GM19328 (cell line): Measurements from ENCODE around the gene STMN3.

ENCODE experiments used
- ATAC-seq: cut with Tn5 transposase; IDR thresholded peaks from one replicate; pipeline ENCODE4 v1.9.1; 2021; ENCODE audit warnings: mild to moderate bottlenecking, moderate library complexity; ENCODE audit not compliant: unreplicated experiment

STMN3 gene

DNA sequence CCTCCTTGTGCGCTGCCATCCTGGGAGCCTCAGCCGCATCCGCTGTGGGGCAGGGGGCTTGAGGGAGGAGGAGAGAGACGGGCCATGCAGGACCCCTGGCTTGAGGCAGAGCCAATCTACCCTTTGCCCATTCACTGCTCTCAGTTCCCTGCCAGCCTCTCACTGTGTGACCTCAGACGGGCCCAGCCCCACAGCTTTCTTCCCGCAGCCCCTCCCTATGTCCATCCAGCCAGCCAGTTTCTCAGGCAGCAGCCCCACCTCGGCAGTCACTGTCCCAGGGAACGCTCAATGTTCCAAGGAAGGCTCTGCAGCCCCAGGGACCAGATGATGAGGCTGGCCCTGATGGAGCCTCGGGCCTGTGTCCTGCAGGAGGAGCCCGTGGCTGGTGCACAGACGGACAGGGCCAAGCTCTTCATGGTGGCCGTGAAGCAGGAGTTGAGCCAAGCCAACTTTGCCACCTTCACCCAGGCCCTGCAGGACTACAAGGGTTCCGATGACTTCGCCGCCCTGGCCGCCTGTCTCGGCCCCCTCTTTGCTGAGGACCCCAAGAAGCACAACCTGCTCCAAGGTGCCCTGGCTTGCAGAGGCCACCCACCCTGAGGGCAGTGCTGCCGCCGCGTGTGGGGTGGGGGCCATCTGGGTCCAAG, 39.3 kb upstream of the STMN3 start:
- ATAC-seq: no peak

DNA sequence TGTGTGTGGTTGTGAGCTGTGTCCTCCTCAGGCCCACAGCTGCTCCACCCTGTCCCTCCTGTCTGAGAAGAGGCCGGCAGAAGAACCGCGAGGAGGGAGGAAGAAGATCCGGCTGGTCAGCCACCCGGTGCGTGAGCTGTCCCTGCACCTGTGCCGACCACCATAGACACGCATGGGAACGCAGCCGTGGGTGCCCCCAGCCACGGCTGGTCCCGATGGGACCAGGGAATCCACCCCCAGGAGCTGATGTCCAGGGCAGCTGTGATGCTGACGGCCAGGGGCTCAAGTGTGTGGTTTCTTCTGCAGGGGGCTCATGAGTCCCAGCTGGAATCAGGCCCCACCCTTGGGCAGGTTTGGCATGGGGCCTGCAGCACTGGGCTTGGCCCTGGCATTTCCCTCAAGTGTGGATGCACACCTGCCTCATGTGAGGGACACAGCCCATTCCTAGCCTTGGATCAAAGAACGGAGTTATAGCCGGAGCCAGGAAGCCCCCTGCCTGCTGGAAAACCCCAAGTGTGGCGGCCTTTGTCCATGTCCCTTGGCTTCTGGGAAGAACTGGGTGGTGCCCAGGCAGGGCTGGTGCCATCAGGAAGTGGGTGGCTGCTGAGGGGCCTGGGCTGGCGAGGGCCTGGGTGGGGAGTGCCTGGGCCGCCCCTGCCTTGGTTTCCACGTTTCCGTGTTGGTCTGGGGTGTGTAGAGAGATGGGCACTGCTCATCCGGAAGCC, 38.6 kb upstream of the STMN3 start:
- no peak for ATAC-seq

DNA sequence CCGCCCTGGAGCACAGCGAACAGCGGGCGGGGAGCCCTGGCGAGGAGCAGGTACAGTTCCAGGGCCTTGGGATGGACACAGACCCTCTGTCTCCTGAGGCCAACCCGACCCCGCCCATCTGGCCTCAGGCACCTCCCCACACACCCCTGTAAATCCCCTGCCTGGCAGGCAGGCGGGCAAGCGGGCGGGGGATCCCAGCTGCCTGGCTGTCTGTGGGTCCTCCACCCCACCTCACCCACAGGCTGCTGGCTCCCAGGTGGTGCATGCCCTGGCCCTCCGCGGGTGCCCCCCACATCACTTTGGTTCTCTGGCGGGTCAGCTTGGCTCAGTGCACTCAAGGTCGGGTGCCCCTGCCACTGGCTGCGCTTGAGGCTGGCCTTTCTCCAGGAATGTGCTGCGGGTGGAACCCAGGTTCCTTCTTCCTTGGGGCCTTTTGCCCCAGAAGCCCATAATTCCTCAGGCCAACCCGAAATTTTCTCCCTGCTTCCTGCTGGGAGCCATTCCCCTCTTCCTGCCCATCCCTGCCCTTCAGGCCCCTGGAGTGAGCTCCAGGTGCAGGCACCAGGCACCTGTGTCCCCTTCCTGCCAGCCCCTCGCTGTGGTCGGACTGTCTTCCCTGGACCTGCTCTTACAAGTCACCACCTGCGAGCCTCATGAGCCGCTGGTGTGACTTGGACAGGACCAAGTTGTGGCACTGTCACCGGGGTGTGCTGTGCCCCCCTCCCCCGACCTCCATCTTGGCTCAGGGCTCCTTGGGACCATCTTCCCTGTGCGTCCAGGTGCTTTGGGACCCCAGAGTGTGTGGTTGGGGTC, 37.9 kb upstream of the STMN3 start:
- no peak for ATAC-seq

DNA sequence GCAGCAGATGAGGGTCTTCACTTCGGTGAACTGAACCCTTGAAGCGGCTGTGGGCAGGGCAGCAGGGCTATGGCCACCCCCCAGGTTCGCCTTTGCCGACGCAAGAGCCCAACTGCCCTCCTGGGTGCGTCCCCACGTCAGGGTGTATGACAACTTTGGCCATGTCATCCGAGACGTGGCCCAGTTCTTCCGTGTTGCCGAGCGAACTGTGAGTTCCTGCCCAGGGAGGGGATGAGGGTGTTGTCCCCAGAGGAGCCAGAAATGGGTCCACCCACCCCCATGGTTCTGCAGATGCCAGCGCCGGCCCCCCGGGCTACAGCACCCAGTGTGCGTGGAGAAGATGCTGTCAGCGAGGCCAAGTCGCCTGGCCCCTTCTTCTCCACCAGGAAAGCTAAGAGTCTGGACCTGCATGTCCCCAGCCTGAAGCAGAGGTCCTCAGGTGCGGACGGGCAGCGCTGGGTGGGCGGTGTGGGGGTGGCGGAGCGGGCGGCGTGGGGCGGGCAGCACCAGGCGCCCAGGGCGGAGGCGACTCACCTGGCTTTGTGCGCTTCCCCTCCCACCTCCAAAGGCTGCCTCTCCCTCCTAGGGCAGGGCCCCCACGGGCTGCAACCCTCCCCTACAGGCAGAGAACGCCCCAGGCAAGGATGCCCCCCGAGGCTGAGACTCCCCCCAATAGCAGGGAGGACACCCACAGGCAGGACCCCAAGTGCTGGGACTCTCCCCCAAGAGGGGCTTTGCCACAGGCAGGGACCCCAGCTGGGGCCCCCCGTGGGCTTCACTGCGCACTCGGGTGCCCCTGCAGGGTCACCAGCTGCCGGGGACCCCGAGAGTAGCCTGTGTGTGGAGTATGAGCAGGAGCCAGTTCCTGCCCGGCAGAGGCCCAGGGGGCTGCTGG, 37.0 kb upstream of the STMN3 start:
- ATAC-seq: no peak

DNA sequence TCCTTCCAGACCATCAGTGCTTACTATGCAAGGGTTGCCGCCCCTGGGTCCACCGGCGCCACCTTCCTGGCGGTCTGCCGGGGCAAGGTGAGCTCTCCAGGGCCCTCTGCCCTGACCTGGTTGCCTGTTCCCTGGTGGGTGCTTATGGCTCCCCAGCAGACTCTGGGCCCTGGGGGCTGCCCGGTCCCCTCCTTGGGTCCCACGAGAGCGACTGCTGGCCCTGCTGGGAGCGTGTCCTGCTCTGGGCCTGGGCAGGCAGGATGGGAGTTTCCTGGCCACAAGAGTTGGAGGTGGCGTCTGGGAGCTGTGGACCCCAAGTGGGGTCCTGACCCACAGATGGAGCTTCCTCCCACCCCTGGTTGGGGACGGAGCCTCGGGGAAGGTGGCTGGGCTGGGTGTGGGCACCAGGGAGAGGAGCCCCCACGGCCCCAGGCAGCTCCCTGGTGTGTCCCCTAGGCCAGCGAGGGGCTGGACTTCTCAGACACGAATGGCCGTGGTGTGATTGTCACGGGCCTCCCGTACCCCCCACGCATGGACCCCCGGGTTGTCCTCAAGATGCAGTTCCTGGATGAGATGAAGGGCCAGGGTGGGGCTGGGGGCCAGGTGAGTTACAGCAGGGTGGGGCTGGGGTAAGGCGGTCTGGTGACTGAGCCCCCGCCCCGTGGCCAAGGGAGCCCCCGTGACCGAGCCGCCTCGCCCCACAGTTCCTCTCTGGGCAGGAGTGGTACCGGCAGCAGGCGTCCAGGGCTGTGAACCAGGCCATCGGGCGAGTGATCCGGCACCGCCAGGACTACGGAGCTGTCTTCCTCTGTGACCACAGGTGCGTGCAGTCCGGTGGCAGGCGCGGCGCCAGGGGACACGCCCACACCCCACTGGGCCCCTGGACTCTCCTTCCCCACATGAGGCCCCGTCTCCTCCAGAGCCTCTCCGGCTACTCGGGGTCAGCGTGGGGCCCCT, 36.1 kb upstream of the STMN3 start:
- ATAC-seq: no peak

DNA sequence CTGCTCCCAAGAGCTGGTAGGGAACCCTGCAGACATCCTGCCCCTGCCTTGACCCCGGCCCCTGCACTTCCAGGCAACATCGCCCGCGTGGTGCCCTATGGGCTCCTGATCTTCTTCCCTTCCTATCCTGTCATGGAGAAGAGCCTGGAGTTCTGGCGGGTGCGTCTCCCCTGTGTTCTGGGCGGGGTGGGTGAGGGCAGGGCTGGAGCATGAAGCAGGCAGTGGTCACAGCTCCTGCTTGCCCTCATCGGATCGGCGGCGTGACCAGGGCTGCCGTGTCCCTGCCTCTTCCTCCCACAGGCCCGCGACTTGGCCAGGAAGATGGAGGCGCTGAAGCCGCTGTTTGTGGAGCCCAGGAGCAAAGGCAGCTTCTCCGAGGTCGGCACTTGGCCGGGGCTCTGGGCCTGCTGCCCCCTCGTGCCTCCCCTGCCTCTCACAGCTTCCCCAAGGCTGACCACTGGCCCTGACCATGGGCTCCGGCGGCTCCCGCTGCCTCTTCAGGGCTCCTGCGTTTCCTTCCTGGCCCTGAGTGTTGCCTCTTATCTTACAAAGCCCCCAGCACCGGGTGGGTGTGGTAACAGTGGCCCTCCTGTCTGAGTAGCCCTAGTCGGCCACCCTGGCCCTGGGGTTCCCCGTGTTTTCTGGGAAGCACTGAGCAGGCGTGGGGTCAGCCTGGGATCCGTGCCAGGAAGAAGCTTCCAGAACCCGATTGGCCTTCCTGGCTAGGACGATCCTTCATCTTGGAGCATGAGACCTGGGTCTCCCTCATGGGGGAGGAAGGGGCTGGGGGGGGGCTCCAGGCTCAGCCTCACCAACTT, 35.2 kb upstream of the STMN3 start:
- no peak for ATAC-seq

DNA sequence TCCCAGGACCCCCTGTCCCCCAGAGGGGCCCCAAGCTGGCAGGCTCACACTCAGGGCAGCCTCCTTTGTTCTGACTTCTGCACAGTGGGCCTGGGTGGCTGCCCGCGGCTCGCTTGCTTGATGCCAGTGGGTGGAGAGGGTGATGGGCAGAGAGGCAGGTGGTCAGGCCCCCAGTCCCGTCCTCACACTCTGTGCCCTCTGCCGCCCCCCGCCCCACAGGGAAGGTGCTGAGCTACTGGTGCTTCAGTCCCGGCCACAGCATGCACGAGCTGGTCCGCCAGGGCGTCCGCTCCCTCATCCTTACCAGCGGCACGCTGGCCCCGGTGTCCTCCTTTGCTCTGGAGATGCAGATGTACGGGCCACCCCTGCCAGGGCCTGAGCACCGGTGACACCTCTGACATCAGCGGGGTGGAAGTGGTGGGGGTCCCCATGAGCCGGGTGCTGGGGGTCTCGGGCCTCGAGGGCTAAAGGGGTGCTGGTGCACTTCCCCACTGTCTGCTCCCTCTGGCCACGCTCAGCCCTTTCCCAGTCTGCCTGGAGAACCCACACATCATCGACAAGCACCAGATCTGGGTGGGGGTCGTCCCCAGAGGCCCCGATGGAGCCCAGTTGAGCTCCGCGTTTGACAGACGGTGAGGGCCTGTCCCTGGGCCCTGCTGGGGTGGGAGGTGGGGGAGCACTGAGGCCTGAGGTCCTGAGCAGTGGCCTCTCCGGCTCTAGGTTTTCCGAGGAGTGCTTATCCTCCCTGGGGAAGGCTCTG, 34.4 kb upstream of the STMN3 start:
- ATAC-seq: no peak

DNA sequence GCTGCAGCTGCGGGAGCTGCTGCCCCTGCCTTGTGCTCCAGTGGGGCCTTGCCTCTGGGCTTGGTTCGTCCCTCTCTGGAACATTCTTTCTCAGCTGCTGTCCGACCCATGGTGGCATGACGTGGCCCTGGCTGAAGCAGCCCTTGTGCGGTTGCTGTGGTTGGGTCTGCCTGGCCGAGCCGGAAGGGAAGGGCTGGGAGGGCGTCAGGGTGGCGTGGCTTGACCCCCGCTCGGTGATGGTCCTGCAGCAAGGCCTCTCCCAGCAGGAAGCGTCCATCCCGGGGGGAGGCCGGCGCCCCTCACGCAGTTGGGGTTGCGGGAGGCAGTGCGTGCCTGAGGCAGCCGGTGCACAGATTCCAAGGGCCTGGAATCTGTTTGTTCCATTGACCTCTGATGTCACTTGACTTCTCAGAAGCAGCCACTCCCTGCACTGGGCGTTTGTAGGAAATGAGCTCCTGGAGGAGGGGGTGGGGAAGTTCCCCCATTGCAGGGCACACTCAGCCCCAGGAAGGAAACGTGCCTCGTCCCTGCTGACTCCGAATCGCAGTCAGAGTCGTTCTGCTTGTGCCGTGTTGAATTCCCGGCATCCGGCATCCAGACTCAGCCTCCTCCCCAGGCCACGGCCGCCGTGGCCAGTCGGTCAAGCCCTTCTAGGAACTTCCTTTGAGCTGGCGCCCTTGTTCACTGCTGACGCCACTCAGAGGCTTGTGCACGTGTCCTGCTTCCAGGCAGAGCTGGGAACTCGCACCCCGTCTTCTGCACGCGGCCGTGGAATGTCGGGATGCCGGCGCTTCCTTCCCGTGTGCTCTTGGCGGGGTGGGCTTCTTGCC, 33.5 kb upstream of the STMN3 start:
- no peak for ATAC-seq

DNA sequence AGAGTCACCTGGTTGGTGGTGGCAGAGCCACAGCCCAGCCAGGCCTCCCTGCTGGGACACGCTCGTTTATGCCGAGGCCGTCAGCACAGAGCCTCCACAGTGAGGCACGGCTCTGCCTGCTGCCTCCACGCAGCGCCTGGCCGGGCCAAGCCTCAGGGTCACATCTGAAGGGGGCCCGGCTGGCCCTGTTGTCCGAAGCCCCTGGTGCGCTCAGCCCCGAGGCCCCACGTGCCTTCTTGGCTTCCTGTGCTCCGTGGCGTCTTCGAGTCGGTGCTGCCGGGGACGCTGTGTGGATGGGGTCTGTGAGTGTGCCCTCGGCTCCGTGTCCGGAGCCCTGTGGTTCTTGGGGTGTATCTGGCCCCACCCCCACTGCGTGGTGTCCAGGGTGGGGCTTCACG, 32.9 kb upstream of the STMN3 start:
- ATAC-seq: no peak

DNA sequence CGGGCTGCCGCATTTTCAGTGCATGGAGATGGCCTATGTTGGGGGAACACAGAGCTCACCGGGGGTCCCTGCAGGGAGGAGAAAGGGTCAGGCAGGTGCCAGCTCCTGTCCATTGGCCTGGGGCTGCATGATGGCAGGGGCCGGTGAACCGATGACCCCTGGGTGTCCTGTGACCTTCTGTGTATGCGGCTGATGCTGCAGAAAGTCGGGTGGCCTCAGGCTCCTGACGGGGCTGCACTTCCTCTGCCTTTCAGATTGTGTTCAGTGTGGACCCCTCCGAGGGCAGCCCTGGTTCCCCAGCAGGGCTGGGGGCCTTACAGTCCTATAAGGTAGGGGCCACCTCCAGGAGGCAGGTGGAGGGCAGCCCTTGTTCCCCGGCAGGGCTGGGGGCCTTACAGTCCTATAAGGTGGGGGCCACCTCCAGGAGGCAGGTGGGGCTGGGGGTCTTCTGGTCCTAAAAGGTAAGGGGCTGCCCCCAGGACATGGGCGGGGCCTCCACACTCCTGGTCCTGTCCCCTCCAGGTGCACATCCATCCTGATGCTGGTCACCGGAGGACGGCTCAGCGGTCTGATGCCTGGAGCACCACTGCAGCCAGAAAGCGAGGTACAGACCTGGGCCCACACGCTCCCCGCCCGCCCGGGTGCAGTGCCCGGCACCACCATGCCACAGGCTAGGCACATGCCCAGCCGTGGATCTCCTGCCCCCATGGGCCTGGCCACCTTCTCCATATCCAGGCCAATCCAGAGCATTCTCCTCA, 32.2 kb upstream of the STMN3 start:
- ATAC-seq: no peak

DNA sequence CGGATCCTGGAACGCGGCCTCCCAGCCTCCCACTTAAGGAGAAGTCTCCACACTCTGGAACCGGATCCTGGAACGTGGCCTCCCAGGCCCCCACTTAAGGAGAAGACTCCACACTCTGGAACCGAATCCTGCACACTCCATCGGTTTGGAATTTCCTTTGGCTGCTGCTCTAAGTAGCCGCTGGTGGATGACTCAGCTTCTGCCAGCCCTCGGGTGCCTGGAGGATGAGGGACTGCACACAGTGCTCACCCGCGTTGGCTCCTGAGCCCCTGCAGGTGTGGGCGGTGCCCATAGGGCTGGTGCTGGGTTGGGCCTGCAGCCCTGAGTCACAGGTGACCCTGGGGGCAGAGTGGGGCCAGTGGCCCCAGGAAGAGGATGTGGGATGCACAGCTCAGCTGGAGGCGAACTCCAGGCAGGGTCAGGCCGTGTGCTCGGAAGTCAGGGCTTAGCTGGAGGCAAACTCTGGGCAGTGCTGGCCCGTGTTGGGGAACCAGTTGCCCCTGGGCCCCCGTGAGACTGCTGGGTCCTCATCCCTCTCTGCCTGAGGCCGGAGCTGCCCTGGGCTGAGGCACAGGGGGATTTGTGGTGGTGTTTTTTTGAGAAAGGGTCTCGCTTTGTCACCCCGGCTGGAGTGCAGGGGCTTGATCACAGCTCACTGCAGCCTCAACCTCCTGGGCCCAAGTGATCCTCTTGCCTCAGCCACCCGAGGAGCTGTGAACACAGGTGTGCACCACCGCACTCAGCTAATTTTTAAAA, 29.3 kb upstream of the STMN3 start:
- no peak for ATAC-seq

DNA sequence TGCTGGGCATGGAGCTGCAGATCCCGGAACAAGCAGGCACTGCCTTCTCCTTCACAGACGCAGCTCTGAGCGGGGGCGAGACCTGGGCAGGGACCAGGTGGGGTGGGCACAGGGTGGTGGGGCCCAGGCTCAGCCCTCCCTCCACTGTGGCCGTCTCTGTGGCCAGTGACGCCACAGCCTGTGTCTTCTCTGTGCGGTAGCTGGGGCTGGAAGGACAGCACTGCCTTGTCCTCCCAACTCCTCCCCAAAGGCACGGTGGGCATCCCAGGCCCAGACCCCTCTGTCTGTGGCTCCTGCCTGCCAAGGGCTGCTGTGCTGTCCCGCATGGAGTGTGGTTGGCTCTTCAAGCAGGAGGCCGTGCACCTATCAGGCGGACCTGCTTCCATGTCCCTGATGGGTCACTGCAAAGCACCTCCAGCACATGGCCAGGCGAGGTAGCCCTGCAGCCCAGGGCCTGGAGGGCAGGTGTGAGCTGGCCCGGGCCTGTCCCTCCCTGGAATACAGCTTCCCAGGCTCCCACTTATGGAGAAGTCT, 28.5 kb upstream of the STMN3 start:
- ATAC-seq: no peak

DNA sequence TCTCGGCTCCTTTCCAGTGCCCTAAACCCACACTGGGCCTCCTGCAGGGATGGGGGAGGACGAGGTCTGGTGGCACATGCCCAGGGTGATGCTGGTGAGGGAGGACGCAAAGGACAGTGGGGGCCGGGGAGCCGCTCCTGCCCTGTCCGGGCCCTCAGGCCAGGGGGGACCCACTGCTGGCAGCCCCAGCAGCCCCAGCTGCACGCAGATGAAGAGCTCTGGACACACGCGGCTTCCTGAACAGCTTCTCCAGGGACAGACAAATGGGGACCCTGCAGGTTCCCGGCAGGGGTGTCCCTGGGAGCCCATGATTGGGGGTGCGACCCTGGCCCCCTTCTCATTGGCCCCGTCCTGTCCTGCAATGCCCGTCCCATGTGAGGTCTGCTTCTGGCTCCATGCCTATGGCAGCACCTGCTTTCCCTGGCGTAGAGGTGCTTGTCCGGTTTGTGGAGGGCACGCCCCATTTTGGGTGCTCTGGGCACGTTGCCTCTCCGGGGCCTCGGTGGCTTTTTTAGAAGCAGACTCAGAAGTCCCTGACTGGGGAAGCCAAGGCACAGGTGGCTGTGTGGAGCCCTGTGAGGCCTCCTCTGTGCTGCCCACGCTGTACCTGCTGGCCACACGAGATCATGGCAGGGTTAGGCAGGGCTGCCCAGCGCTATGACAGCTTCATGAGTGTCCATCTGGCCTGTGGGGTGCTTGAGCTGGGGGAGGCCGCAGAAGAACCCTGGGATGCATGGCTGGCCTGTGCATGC, 27.8 kb upstream of the STMN3 start:
- ATAC-seq: no peak

DNA sequence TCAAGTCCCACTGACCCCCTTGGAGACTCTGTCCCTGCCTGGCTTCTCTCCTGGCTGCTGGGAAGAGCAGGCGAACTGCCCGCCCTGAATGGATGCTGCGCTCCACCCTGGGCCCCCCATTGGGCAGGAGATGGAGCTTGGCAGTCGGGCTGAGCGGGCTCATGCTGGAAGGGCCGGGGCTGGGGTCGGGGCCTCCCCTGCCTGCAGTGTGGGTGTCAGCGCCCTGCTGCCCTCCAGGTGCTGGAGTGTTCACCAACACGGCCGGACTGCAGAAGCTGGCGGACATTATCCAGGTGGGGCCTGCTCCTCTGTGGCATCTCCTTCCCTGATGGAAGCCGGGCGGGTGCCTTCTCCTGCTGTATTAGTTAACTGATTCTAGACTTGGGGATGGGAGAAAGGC, 27.2 kb upstream of the STMN3 start:
- ATAC-seq: no peak

DNA sequence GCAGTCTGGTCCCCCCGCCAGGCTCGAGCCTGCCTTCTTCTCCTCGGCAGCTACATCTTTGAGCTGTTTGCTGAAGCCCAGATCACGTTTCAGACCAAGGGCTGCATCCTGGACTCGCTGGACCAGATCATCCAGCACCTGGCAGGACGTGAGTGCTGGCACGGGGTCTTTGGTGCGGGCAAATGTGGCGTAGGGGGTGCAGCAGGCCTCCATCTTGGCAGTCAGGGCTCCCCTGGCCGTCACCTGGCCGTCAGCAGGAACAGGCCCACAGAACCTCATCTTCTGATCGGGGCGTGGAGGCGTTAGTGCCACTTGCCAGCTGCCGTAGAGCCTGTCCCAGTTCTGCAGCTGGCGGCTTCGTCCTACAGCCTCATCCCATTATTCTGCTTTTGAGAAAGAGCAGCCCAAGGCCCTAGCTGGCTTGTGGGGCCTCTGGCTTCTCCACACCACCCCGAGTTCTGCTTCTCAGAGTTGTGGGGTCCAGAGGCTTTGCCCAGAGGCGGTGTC, 26.6 kb upstream of the STMN3 start:
- no peak for ATAC-seq
